Activated naive CD4-positive, alpha-beta T cell treated with anti-CD3 and anti-CD28 coated beads, Interleukin-2, amount 50 U/mL, for 72 hours (primary cell): ENCODE data around the gene ANKRD49. TPM values are rescaled to one million over a fixed set of nuclear protein-coding genes. Genes with fewer than 3 reads are reported as not detected.

Source experiments
- ATAC-seq, 2 donors: fragments of 150-1000 bp; cut with Tn5 transposase; 2 replicates each; pipeline ENCODE4 v1.10.0; 2021; ENCODE audit warnings: mild to moderate bottlenecking in 2 of 2, moderate library complexity in 2 of 2
- DNase-seq, 2 donors: peaks; one replicate each; pipeline ENCODE4 v3.0.0; 2021 to 2022; ENCODE audit warnings: low spot score in 2 of 2
- H3K27ac Mint-ChIP-seq, 2 donors: one replicate each; pipeline ENCODE4 v1.8.0; 2022; ENCODE audit warnings: mild to moderate bottlenecking in 2 of 2, mixed read lengths in 2 of 2
- H3K36me3 Mint-ChIP-seq, 2 donors: one replicate each; pipeline ENCODE4 v1.8.0; 2022; ENCODE audit warnings: mixed read lengths in 2 of 2
- H3K9me3 Mint-ChIP-seq, 2 donors: one replicate each; pipeline ENCODE4 v1.8.0; 2022; ENCODE audit warnings: mixed read lengths in 2 of 2
- total RNA-seq, 2 donors: library from RNA; stranded (reverse); gene quantifications; one replicate each; pipeline ENCODE4 v1.2.3, GENCODE V29; 2022

Gene ANKRD49, protein sequence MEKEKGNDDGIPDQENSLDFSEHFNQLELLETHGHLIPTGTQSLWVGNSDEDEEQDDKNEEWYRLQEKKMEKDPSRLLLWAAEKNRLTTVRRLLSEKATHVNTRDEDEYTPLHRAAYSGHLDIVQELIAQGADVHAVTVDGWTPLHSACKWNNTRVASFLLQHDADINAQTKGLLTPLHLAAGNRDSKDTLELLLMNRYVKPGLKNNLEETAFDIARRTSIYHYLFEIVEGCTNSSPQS
- total RNA-seq, result 10 to 100 TPM; 18.1 to 22.8 TPM

DNA sequence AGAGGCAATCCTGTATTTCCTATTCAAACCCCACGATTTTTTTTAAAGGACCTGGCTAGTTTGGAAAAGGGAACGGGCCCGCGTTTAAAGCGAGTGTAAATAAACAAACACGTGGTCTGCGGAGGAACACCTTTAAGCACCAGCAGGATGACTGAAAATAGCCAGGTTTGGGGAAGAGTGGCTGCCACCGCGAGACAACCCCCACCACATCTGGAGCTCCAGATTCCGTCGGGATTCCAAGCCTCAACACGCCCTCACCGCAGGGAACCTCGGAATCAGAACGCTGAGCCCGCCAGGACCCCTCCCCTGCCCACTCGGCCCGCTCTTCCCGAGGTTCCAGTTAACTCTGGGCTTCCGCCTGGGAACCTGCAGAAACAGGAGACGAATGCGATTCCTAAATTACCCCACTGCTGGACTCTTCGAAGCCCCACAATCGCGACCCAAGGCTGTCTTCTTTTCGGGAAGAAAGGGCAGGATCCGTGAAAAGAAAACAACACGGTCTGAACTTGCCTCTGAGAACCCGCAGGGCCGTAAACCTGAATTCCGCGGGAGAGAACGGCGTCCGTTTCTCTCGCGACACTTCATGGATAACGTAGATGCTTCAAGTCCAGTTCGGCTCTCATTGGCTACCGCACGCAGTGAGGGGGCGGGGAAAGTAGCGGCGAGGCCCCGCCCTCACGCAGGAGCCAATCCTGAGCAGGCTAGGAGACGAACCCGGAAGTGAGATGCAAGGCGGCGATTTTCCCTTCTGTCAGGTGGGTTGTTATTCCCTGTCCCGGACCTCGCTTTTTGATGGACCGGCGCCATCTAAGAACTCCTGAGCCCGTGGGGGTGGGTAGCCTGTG, at the start of gene ANKRD49, which contains the start of gene MRE11:
Gene ANKRD49 (plus strand): TSS at position 704 of the 845 bp plus-strand sequence. CDS start 2,710 bp downstream, outside the sequence.
Gene MRE11 (minus strand): TSS at position 564 of the 845 bp plus-strand sequence. CDS start 1,043 bp downstream, outside the sequence.
- ATAC-seq (peak; percentile 100), DNase-seq (peak; percentile 93 to 98)
- Mint-ChIP-seq H3K27ac (peak within 1 kb of the TSS; percentile 98 to 99), H3K36me3 (peaks cover 20 to 31% of the 10 kb centered on the region in 2 donors), H3K9me3 (no peaks in the 10 kb centered on the region)

DNA sequence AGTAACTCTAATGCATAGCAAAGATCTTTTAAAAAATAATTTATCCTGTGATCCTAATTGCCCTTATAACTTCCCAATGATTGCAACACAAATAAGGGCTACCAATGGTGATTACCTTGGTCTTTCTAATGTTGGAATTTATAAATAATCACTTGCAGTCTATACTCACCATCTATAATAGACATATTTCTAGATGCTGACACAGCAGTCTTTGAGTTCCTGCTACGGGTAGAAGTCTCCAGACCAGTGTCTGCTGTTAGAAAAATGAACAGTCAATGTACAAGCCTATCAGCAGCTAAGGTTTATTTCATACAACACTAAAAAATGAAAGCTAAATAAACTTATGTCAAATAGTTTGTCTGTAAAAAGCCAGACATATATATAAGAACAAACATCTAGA, 48.1 kb upstream of the ANKRD49 start:
- Mint-ChIP-seq H3K27ac (peak overlapping the region in 1 of 2 donors; percentile 22), H3K36me3 (peaks cover 13 to 22% of the 10 kb centered on the region in 2 donors), H3K9me3 (no peaks in the 10 kb centered on the region)
- ATAC-seq (no peak), DNase-seq (no peak)

DNA sequence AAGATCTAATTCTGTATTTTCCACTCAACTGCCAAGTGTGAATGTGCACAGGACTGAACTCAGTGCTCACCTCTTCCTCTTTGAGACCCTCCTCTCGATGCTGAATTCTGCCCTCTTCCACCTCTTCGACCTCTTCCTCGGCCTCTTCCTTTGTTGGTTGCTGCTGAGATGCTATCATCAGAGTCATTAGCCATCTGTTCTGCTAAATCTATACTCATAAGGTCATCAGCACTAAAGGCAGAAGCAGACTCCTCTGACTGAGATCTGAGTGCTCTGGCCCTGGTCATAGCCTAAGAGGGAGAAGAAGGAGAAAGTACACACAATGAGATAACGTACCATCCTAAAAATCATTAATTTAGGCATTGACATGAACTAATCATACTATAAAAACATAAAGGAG, 46.6 kb upstream of the ANKRD49 start:
- H3K36me3 Mint-ChIP-seq, result peaks cover 8 to 17% of the 10 kb centered on the region in 2 donors

DNA sequence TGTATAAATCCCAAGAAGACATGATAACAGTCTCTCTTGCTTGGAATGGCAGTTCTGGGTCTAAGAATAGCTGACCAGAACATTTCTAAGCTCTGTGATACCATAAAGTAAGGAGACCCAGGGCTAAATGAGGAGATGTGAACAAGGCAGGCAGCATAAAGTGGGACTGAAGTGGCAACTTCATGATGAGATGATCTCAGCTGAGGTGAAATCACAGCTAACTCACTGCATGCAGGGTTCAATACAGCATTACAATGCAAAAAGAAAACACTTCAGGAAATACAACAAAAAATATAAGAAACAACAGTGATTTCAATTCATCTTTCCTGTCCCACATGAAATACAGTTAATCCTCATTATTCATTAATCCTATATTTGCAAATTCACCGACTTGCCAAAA, 44.8 kb upstream of the ANKRD49 start:
- DNase-seq (no peak), ATAC-seq (no peak)
- Mint-ChIP-seq H3K36me3 (peaks cover 5 to 15% of the 10 kb centered on the region in 2 donors), H3K9me3 (no peaks in the 10 kb centered on the region), H3K27ac (no peak overlapping the region)

More for the DNA sequence above, 46.6 kb upstream of the ANKRD49 start:
- DNase-seq (no peak), ATAC-seq (no peak)
- no peaks in the 10 kb centered on the region for H3K9me3 Mint-ChIP-seq
- H3K27ac Mint-ChIP-seq, result no peak overlapping the region

DNA sequence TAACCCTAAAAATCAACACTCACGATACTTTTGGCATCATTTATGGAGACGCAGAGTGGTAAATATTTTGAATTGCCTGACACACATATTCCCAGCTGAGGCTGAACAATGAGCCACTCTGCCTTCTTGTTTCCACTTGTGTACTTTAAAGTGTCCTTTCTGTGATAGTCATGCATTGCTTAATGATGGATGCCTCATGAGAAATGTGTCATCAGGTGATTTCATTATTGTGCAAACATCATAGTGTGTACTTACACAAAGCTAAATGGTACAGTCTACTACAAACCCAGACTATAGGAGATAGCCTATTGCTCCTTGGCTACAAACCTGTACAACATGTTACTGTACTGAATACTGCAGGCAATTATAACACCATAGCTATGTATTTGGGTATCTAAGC, 44.3 kb upstream of the ANKRD49 start:
- H3K27ac Mint-ChIP-seq, result no peak overlapping the region
- peaks cover 2 to 11% of the 10 kb centered on the region in 2 donors for H3K36me3 Mint-ChIP-seq
- DNase-seq (no peak), ATAC-seq (no peak)
- H3K9me3 Mint-ChIP-seq, result no peaks in the 10 kb centered on the region

DNA sequence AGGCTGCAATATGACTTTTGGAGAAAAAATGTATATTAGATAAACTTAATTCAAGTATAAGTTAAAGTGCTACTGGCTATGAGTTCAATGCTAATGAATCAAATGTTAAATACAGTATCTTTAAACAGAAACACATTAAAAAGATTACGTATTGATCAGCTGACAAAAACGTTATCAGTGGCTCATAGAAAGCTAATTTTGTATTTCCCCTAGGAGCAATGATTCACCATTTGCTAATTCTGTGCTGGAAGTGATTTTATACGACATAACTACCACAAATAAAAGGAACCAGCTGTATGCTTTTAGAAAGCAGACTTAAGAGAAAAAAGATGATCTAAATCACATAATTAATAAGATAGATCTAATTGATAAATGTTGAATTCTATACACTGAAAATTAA, 43.7 kb upstream of the ANKRD49 start:
- H3K27ac Mint-ChIP-seq, result no peak overlapping the region
- H3K36me3 Mint-ChIP-seq, result peaks cover 5 to 10% of the 10 kb centered on the region in 2 donors
- DNase-seq, result no peak
- H3K9me3 Mint-ChIP-seq, result peaks cover 0 to 3% of the 10 kb centered on the region in 2 donors
- ATAC-seq, result no peak

DNA sequence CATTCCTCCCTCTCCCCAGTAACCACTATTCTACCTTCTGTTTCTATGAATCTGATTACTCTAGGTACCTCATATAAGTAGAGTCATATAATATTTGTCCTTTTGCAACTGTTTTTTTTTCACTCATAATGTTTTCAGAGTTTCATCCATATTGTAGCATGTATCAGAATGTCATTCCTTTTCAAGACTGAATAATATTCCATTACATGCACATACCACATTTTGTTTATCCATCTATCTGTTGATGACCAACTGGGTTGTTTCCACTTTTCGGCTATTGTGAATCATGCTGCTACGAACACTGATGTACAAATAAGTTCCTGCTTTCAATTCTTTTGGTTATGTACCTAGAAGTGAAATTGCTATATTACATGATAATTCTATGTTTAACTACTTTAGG, 40.8 kb upstream of the ANKRD49 start:
- no peak overlapping the region for H3K27ac Mint-ChIP-seq
- H3K9me3 Mint-ChIP-seq, result peaks cover 0 to 3% of the 10 kb centered on the region in 2 donors
- ATAC-seq (no peak), DNase-seq (no peak)
- peaks cover 5 to 11% of the 10 kb centered on the region in 2 donors for H3K36me3 Mint-ChIP-seq

DNA sequence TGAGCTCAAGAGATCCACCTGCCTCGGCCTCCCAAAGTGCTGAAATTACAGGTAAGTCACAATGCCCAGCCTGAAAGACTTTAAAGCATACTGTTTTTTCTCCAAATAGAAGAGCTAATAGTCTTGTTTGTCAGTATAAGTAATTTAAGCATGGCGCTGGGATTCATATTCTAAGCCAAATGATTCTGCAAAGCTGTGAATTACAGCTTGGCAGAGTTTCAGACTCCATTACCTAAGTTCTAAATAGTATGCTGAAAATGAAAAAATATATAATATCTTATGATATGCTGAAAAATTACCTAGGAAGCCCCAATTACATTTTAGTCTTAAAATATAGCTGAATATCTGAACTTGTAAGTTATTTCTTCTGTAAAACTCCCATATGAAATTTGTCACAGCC, 39.5 kb upstream of the ANKRD49 start:
- H3K36me3 Mint-ChIP-seq, result peaks cover 7 to 8% of the 10 kb centered on the region in 2 donors
- H3K9me3 Mint-ChIP-seq, result peaks cover 0 to 3% of the 10 kb centered on the region in 2 donors
- DNase-seq (no peak), ATAC-seq (no peak)
- no peak overlapping the region for H3K27ac Mint-ChIP-seq

DNA sequence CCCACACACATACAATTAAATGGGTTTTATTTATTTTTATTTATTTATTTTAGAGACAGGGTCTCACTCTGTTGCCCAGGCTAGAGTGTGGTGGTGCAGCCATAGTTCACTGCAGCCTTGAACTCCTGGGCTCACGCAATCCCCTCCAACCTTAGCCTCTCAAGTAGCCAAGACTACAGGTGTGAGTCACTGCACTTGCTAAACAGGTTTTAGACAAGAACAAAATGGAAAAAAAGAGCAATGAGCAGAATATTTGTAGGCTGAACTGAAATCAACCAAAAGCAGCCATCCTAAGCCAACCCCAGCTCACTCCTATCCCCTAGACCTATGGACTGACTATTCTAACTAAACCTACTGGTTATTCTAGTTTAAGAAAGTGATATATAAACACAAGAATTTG, 37.9 kb upstream of the ANKRD49 start:
- H3K9me3 Mint-ChIP-seq, result peaks cover 0 to 3% of the 10 kb centered on the region in 2 donors
- no peak overlapping the region for H3K27ac Mint-ChIP-seq
- DNase-seq (no peak), ATAC-seq (no peak)
- peaks cover 6 to 15% of the 10 kb centered on the region in 2 donors for H3K36me3 Mint-ChIP-seq

DNA sequence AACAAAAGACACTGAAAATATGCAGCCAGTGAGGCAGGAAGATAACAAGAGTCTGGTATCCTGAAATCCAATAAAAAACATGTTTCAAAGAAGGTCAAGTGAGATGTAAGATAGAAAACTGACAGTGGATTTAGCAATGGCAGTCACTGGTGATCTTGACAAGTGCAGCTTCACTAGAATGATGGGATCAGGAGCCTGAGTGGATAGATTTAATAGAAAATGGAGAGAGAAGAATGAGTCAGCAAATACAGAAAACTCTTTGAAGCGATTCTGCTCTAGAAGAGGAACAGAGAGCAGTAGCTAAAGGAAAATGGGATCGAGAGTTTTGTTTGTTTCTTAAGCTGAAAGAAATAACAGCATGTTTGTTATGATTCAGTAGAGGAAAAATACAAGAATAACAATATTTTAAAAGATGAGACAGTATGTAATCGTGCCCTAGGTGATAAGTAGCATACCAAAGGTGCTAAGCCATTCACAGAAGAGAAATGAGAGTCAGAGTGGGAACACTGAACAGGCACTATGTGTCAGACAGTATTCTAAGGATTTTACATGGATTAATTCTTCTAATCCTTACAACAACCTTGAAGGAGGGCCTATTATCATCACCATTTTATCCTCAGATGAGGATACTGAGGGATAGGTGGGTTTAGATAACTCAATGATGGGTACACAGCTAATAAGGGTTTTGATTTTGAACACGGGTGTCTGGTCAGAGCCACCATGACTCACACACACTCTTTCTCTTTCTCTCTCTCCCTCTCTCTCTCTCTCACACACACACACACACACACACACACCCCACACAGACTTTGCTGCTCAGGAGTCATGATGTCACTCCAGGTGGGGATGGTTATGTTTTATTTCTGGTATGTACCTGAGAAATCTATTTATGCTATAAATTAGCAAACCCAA, 36.4 kb upstream of the ANKRD49 start:
- DNase-seq (no peak), ATAC-seq (no peak)
- H3K36me3 Mint-ChIP-seq, result peaks cover 17% of the 10 kb centered on the region in 2 donors
- peaks cover 0 to 3% of the 10 kb centered on the region in 2 donors for H3K9me3 Mint-ChIP-seq
- H3K27ac Mint-ChIP-seq, result no peak overlapping the region

DNA sequence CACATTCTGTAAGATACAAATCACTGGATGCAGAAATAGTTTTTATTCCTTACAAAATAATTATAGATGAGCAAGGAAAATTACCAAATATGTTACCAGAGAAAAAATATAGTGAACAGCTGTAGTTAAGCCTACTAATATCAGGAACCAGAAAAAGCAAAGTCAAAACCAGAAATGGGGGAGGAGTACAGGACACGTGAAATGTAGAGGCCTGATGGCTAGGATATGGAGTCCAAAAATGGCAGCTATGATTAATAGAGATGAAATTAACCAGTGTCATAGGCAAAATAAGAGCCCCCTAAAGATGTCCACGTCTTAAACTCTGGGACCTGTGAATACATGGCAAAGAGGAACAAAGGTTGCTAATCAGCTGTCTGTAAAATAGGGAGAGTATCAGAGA, 34.2 kb upstream of the ANKRD49 start:
- no peak for ATAC-seq
- H3K9me3 Mint-ChIP-seq, result peaks cover 0 to 2% of the 10 kb centered on the region in 2 donors
- H3K27ac Mint-ChIP-seq, result peak overlapping the region in 1 of 2 donors; percentile 62
- DNase-seq, result no peak
- H3K36me3 Mint-ChIP-seq, result peaks cover 33 to 34% of the 10 kb centered on the region in 2 donors

DNA sequence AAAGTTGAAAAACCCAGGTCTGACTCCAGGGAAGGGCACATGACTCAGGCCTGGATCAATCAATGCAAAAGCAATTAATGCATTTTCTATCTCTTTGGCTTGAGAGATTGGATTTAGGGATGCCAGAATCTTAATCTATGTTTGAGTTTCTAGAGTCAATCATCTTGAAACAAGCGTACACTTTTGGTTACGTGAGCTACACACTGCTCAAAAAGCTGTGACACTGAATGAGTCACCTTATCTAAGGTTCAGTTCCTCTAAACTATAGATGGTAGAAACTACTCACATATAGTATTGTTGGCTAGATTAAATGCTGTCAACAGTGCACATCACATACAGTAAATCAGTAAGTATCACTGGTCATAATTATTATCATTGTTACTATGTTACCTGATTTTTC, 24.4 kb upstream of the ANKRD49 start:
- DNase-seq (no peak), ATAC-seq (peak; percentile 58 to 91)
- peak overlapping the region in 1 of 2 donors; percentile 87 for H3K27ac Mint-ChIP-seq
- peaks cover 34 to 40% of the 10 kb centered on the region in 2 donors for H3K36me3 Mint-ChIP-seq
- H3K9me3 Mint-ChIP-seq, result peaks cover 0 to 3% of the 10 kb centered on the region in 2 donors

DNA sequence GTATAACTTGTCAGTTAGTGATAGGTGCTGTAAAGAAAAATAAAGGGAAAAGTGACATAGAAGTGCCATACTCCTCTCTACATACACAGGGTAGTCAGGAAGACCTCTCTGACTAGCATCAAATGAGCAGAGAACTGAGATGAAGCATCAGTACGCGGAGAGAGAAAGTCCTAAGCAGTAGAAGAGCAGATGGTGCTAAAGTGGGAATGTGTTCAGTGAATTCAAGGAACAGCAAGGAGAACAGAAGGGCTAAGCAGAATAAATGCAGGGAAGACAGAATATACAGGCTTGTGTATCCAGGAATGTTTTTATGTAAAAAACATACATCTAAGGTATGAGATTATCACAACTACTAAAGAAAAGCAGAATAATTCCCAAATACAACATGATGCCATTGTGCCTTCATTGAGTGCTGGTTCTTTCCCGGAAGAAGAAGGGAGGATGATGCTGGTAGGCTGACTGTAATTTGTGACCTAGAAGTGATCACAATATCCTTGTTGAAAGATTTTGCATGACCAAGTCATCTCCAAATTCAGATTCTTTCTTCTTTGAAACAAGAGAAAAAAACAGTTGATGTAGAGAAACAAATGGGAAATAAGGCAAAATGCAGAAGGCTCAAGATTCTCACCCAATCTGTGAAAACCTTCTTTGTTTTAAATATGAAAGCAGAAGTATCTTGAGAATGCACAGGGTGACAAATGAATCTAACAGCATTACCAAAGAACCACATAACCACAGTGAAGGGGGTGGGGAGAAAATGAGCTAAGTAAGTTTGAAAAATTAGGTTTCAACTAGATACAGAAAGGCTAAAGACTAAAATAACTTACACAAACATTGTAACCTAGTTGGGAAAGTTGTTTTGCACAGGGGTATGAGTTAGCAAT, 20.6 kb upstream of the ANKRD49 start:
- peak; percentile 45 to 79 for ATAC-seq

DNA sequence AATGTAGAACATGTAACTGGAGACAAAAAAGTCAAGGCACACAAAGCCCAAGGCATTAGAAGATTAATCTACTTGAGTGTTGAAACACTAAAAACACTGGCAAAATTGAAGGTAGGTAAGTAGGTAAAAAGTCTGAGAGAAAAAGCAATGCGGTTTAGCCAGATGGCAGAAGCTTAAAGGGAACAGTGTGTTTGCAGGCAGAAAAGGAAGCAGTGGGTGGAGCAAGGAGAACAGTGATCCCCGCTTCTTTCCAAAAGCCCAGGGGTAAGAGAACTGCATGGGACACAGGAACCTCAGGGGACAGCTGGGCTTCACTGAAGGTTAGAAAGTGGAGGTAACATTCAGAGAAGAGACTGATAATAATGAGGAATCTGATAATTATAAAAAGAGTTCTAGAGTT, 16.2 kb upstream of the ANKRD49 start:
- Mint-ChIP-seq H3K36me3 (peaks cover 15 to 22% of the 10 kb centered on the region in 2 donors), H3K27ac (no peak overlapping the region), H3K9me3 (no peaks in the 10 kb centered on the region)
- no peak for ATAC-seq
- no peak for DNase-seq

More for the DNA sequence above, 20.6 kb upstream of the ANKRD49 start:
- H3K36me3 Mint-ChIP-seq, result peaks cover 19 to 20% of the 10 kb centered on the region in 2 donors
- DNase-seq, result no peak
- H3K9me3 Mint-ChIP-seq, result no peaks in the 10 kb centered on the region
- peak overlapping the region in 1 of 2 donors; percentile 11 for H3K27ac Mint-ChIP-seq

DNA sequence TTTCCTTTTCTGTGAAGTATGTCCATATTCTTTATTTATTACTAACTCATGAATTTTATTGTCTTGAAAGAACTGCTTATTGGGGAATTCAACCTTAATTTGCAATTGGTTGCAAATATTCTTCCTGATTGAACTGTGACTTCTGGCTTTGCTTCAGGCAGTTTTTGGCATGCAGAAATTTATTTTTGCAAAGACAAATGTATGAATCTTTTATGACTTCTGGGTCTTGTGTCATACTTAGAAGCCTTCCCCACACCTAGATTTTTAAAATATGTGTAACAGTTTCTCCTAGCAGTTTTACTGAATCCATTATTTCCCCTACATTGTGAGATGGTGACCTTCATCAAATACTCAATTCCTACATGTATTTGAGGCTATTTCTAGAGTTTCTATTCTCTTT, 12.4 kb upstream of the ANKRD49 start:
- ATAC-seq (no peak), DNase-seq (no peak)
- no peaks in the 10 kb centered on the region for H3K9me3 Mint-ChIP-seq
- H3K27ac Mint-ChIP-seq, result no peak overlapping the region
- peaks cover 13 to 22% of the 10 kb centered on the region in 2 donors for H3K36me3 Mint-ChIP-seq
